A673 (cell line): Measurements from ENCODE around the gene LCMT2. TPM values are rescaled to one million over a fixed set of nuclear protein-coding genes. Genes with fewer than 3 reads are reported as not detected.

Experiments used
- BruUV-seq: library from RNA; stranded (reverse); fragments of 400-500 nt; replicated peaks from 2 replicates; lab custom pipeline; 2021; lab: Mats Ljungman, UMichigan
- CTCF ChIA-PET: fragments of 300-600 bp; sonication (Branson Sonifier 250); formaldehyde crosslinking; loops from one replicate; lab custom pipeline; 2022; ENCODE audit warnings: antibody characterized with exemption; lab: Charles Lee
- POLR2A ChIA-PET: fragments of 300-600 bp; sonication (Branson Sonifier 250); formaldehyde crosslinking; loops from one replicate; lab custom pipeline; 2022; ENCODE audit warnings: antibody characterized with exemption; ENCODE audit not compliant: low non-redundant PET; lab: Charles Lee
- DNase-seq: peaks from one replicate; pipeline ENCODE4 v3.0.0-alpha.2; 2015; ENCODE audit warnings: low spot score
- H3K27ac ChIP-seq: fragments of 200-600 bp; sonication (generic); 2 replicates; pipeline ENCODE4 v1.5.1; 2016; ENCODE audit warnings: mixed run types, low read depth, mild to moderate bottlenecking, mixed read lengths, antibody characterized with exemption, low read length; ENCODE audit not compliant: poor library complexity, severe bottlenecking
- H3K27me3 ChIP-seq: fragments of 200-600 bp; sonication (generic); replicated peaks from 2 replicates; pipeline ENCODE4 v1.6.1; 2017; ENCODE audit warnings: mixed run types, low read depth, mild to moderate bottlenecking, mixed read lengths, antibody characterized with exemption, low read length; ENCODE audit not compliant: insufficient read depth, poor library complexity
- H3K36me3 ChIP-seq: fragments of 200-600 bp; sonication (generic); 2 replicates; pipeline ENCODE4 v1.6.1; 2016; ENCODE audit warnings: mixed run types, mild to moderate bottlenecking, mixed read lengths, antibody characterized with exemption, low read length; ENCODE audit not compliant: insufficient read depth, poor library complexity, severe bottlenecking
- H3K4me1 ChIP-seq: fragments of 200-600 bp; sonication (generic); 2 replicates; pipeline ENCODE4 v1.6.1; 2017; ENCODE audit warnings: mixed run types, mild to moderate bottlenecking, mixed read lengths, antibody characterized with exemption, low read length; ENCODE audit not compliant: insufficient read depth, poor library complexity, severe bottlenecking
- H3K4me3 ChIP-seq: fragments of 200-600 bp; sonication (generic); 2 replicates; pipeline ENCODE4 v1.5.1; 2016; ENCODE audit warnings: low read depth, mixed run types, mild to moderate bottlenecking, mixed read lengths, low read length; ENCODE audit not compliant: poor library complexity, severe bottlenecking
- H3K9me3 ChIP-seq: fragments of 200-600 bp; sonication (generic); 2 replicates; pipeline ENCODE4 v1.6.1; 2016; ENCODE audit warnings: mixed run types, low read depth, mild to moderate bottlenecking, mixed read lengths, antibody characterized with exemption, low read length; ENCODE audit not compliant: poor library complexity, severe bottlenecking
- CTCF ChIP-seq: fragments of 300-800, 200-600 bp; sonication (generic); conservative IDR thresholded peaks from 2 replicates; pipeline ENCODE4 v1.5.1; 2017; ENCODE audit warnings: low read depth, mild to moderate bottlenecking, antibody characterized with exemption, low read length, moderate library complexity, mixed read lengths
- EZH2 ChIP-seq: fragments of 200-600 bp; sonication (generic); IDR thresholded peaks from 2 replicates; pipeline ENCODE4 v1.6.1; 2017; ENCODE audit warnings: borderline replicate concordance, low read depth, mild to moderate bottlenecking, mixed read lengths, antibody characterized with exemption, low read length; ENCODE audit not compliant: poor library complexity, severe bottlenecking
- intact Hi-C: fragments of 100-400 bp; cut with micrococcal nuclease; formaldehyde crosslinking; loops from one replicate; pipeline ENCODE4 v1.10.0; 2022; ENCODE audit not compliant: unreplicated experiment
- total RNA-seq: library from RNA; stranded (reverse); gene quantifications from 2 replicates; pipeline ENCODE4 v1.2.3, GENCODE V29; 2021

LCMT2 gene
- total RNA-seq, 1 experiment from 2014 or later: 17.2 TPM

- TF ChIP-seq EZH2 (no peak), CTCF (no peak)
- intact Hi-C loops: no loop called here
- H3K9me3 ChIP-seq: no peaks in the 10 kb centered on the region
- BruUV-seq: no TSS peak
- CTCF ChIA-PET: no interaction called here
- peak; percentile 35 for DNase-seq
- POLR2A ChIA-PET: interaction anchor here (0.6 kb wide), 1 partner anchor 1101 kb away, joined by 8 read pairs; no protein-coding TSS in a partner anchor
- no peak overlapping the region for H3K27ac ChIP-seq
- peaks cover 15% of the 10 kb centered on the region for H3K4me1 ChIP-seq
- no peak overlapping the region for H3K4me3 ChIP-seq
- H3K36me3 ChIP-seq: peaks cover 6% of the 10 kb centered on the region
- no peaks in the 10 kb centered on the region for H3K27me3 ChIP-seq
Observed at GRCh38 chr15:43325039-43325684, 5.2 kb downstream of the LCMT2 start.

- Histone ChIP-seq H3K36me3 (no peaks in the 10 kb centered on the region), H3K27me3 (no peaks in the 10 kb centered on the region), H3K9me3 (no peaks in the 10 kb centered on the region), H3K4me1 (no peaks in the 10 kb centered on the region), H3K27ac (no peak overlapping the region), H3K4me3 (no peak overlapping the region)
- DNase-seq: no peak
- no TSS peak for BruUV-seq
- POLR2A ChIA-PET: no interaction called here
- intact Hi-C loops: no loop called here
- no peak for TF ChIP-seq CTCF
- no peak for TF ChIP-seq EZH2
- CTCF ChIA-PET: no interaction called here
Observed at GRCh38 chr15:43318990-43319771, 11.2 kb downstream of the LCMT2 start.

- peak; percentile 29 for DNase-seq
- TF ChIP-seq CTCF: no peak
- TF ChIP-seq EZH2: no peak
- no peak overlapping the region for H3K4me3 ChIP-seq
- H3K27ac ChIP-seq: no peak overlapping the region
- ChIA-PET CTCF (no interaction called here), POLR2A (no interaction called here)
- H3K9me3 ChIP-seq: no peaks in the 10 kb centered on the region
- intact Hi-C loops: no loop called here
- no peaks in the 10 kb centered on the region for H3K36me3 ChIP-seq
- BruUV-seq: no TSS peak
- H3K4me1 ChIP-seq: no peaks in the 10 kb centered on the region
- H3K27me3 ChIP-seq: peaks cover 9% of the 10 kb centered on the region
Observed at GRCh38 chr15:43317566-43318184, 12.7 kb downstream of the LCMT2 start.
